HFF-Myc (cell line): ENCODE measurements around the gene CPT1B.
"Not testable (repeated sequence)": the region's sequence is repeated elsewhere in the genome, so short reads cannot be mapped to it uniquely, and the experiment has no call there.

Experiments
- DNase-seq: peaks from one replicate; pipeline ENCODE4 v3.0.0-alpha.2; 2011; ENCODE audit warnings: low read depth; ENCODE audit errors: extremely low read depth
- H3K4me3 ChIP-seq: replicated peaks from 2 replicates; pipeline ENCODE4 v1.5.1; 2011; ENCODE audit warnings: low read depth, mild to moderate bottlenecking, control low read depth, low read length
- TF ChIP-seq, protein P1 (sequence below): IDR thresholded peaks from 2 replicates; pipeline ENCODE4 v1.5.1; 2012; ENCODE audit warnings: mild to moderate bottlenecking, low read depth, low read length, control low read depth; ENCODE audit errors: missing control alignments

CPT1B gene

DNA sequence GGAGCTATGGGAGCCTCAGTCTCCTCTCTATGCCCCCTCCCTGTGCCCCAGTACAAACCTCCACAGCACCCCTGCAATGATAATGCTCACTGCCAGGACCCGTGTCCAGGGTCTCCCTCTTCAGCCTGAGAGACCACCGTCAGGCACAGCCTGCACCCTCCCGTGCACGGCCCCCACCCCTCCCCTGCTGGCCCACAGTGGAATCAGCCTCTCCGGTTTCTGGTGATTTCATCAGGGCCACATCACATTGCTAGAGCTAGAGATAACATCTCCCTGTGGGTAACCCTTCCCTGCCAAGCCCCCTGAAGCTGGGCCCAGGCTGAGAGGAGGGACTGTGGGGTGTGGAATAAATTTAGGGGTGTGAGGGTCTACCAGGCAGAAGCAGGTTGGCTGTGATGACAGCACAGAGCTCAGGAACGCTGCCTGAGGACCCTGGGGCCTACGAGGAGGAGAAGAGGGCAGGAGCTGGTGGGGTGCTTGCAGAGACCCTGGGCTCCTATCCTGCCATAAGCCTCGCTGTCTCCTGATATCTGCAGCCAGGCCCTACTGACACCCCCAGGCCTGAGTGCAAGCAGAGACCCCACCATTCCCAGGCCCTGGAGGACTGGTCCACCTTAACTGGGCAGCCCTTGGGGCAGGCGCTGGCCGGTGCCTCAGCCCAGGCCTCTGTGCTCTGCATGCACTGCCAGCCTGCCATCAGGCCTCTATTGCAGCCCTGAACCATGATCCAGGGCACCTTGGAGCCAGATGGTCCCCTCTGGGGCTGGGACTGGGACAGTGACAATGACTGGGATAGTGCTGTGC is 32.5 kb downstream of the CPT1B start, which contains the start of gene KLHDC7B:
Gene KLHDC7B, plus strand, starts transcription at position 378 of the 804 bp plus-strand sequence. Its CDS starts 345 bp downstream, at position 723.
- no peak within 1 kb of the TSS for H3K4me3 ChIP-seq
- DNase-seq, result no peak
- TF ChIP-seq, protein P1, sequence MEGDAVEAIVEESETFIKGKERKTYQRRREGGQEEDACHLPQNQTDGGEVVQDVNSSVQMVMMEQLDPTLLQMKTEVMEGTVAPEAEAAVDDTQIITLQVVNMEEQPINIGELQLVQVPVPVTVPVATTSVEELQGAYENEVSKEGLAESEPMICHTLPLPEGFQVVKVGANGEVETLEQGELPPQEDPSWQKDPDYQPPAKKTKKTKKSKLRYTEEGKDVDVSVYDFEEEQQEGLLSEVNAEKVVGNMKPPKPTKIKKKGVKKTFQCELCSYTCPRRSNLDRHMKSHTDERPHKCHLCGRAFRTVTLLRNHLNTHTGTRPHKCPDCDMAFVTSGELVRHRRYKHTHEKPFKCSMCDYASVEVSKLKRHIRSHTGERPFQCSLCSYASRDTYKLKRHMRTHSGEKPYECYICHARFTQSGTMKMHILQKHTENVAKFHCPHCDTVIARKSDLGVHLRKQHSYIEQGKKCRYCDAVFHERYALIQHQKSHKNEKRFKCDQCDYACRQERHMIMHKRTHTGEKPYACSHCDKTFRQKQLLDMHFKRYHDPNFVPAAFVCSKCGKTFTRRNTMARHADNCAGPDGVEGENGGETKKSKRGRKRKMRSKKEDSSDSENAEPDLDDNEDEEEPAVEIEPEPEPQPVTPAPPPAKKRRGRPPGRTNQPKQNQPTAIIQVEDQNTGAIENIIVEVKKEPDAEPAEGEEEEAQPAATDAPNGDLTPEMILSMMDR, result no peak

DNA sequence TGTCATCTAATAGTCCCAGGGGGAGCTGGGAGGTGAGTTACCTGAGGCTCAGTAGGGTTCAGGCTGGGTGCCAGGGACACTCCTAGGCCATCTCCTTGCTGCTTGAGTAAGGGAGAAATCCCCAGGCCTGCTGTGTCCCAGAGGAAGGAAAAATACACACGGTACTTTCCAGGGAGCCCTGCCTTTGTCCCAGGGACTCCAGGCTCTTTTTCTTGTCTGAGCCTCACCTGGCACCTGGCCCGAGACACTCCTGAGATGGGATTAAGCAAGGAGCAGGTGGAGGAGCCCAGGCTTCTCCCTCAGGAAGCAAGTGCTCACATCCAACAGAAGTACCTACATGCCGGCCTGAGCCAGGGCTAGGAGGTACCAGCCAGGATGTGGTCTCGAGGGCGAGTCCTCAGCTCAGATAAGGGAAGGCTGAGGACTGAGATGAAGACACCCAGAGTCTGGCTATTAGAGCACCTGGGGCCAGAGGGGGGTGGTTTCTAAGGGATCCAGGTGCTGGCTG is 33.4 kb downstream of the CPT1B start:
- DNase-seq, result no peak
- TF ChIP-seq, protein P1, result no peak
- H3K4me3 ChIP-seq, result no peak overlapping the region

DNA sequence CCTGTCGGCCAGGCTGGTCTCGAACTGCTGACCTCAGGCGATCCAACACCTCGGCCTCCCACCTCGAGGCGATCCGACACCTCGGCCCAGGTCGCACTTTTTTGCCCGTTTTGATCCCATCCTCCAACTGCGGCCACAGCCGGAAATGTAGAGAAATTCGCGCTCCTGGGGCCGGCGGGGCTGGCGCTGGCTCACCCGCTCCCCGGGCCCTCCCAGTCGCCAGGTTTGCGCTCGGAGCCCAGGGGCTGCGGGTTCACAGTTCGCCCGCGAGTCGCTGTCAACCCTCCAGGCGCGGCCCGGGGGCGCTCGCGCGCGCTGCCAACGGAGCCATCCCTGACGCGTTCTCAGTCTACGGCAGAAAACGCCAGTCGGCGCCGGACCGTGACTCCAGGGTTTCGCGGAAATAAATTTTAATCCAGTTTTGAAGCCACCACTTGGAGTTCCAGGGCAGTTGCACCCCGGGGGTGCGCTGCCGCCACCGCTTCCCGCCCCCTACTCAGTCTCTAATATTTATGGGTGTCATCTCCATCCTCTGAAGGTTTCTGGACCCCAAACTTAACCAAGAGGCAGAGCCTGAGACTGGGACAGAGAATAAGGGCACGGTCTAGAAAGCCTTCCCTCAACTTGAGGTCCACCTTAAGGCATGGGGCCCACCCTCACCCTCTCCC is 34.0 kb downstream of the CPT1B start:
- DNase-seq, result no peak
- TF ChIP-seq, protein P1, result peak; percentile 60
- H3K4me3 ChIP-seq, result 0 out of 2 replicates have a peak overlapping the region, but pooled peaks have one; percentile 9

DNA sequence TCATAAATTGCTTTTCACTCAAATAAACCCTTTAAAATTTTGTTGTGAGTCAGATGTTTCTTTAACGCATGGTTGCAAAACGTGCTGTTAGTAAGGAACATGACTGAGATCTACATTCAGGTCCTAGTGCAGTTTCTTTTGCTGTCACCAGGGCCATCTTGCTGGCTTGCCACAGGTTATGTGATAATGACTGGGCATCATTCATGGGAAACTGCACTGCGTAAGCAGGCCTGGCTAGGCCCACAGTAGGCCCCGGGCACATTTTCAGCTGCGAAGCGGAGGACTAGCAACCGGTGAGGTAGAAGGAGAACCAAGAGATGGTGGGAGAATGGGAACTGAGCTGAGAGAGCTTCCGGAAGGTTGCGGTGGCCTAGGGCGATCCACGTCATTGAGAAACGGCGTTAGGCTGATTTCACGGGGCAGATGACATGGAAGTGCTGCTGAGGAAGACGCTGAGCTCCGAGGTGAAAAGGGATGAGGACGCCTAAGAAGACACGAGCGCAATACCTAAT is 35.8 kb downstream of the CPT1B start:
- TF ChIP-seq, protein P1, result no peak
- no peak for DNase-seq

DNA sequence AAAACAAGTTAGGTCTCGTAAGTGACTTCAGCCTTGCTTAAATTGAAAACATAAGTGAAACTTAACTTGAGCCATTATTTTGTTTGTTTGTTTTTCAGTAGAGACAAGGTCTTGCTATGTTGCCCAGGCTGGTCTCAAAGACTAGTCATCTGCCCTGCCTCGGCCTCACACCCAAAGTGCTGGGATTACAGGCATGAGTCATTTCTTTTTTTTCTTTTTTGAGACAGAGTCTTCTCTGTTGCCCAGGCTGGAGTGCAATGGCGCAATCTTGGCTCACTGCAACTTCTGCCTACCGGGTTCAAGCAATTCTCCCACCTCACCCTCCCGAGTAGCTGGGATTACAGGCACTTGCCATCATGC is 36.6 kb downstream of the CPT1B start:
- not testable (repeated sequence) for H3K4me3 ChIP-seq

More for the DNA sequence above, 35.8 kb downstream of the CPT1B start:
- no peak overlapping the region for H3K4me3 ChIP-seq

DNA sequence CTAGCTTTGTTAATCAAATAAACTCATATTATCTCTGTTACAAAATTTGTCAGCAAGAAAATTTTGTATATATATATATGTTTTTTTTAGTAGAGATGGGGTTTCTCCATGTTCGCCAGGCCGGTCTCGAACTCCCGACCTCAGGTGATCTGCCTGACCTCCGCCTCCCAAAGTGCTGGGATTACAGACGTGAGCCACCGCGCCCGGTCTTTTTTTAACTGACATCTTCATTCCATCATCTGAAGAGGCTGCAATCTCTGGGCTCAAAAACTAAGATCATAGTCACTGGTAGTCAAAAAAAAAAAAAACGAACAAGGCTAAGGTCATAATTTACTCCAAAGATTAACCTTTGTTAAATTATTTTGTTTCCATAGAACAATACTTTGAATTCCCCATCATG is 37.8 kb downstream of the CPT1B start:
- DNase-seq, result no peak
- TF ChIP-seq, protein P1, result no peak
- H3K4me3 ChIP-seq, result no peak overlapping the region

More for the DNA sequence above, 36.6 kb downstream of the CPT1B start:
- peak; percentile 65 for DNase-seq

DNA sequence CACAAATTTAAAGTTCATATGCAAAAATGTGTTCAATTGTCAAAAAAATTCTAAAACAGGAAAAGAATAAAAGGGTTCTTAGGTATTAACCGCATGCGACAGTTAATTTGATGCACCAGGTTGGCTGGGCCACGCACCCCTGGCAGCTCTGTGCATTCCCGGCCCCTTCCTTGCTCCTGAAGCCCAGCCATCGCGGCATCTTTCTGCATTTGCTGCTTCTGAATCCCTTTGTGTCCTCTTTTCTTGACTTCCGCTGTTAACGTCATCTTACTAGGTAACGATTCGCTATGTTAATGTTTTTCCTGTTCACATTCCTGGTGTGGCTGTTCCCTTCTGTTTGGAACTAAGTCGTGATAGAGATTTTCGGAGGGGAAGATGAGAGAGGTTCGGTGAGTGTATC is 40.5 kb downstream of the CPT1B start:
- TF ChIP-seq, protein P1, result no peak
- no peak overlapping the region for H3K4me3 ChIP-seq
- DNase-seq, result no peak
